Measurements from ENCODE around the gene KCNA10.

- TF ChIP-seq POLR2AphosphoS5 (IDR thresholded peaks at IDR 0.05): no peak
- no peak for TF ChIP-seq CTCF (IDR thresholded peaks at IDR 0.05)
- no peak for TF ChIP-seq POLR2A (IDR thresholded peaks at IDR 0.05)
These were observed 40.2 kb upstream of the KCNA10 start for GRCh38 chr1:110559157-110559556.
